ENCODE data around the gene ENPEP.

- no peak for TF ChIP-seq CTCF (IDR thresholded peaks at IDR 0.05)
- TF ChIP-seq POLR2A (IDR thresholded peaks at IDR 0.05): no peak
- TF ChIP-seq EP300 (IDR thresholded peaks at IDR 0.05): no peak
These were observed 10.3 kb downstream of the ENPEP start for GRCh38 chr4:110486256-110486655.

Data from tibial nerve (tissue), 4 donors.